Measurements from ENCODE around the gene PKLR.

- TF ChIP-seq CTCF (IDR thresholded peaks at IDR 0.05) (no peak), EZH2phosphoT487 (IDR thresholded peaks at IDR 0.05) (no peak), EZH2 (IDR thresholded peaks at IDR 0.05) (no peak)
These were observed 13.2 kb downstream of the PKLR start for GRCh38 chr1:155287987-155288543.

All from neural progenitor cell (in vitro differentiated cells).